WTC11 (cell line): ENCODE measurements around the gene MRM3. TPM values are rescaled to one million over a fixed set of nuclear protein-coding genes. Genes with fewer than 3 reads are reported as not detected.
"Not testable (repeated sequence)": the region's sequence is repeated elsewhere in the genome, so short reads cannot be mapped to it uniquely, and the experiment has no call there.

ENCODE experiments used
- ATAC-seq: fragments of 200-7000 bp; cut with Tn5 transposase; 2 replicates; pipeline ENCODE4 v1.10.0; 2021; ENCODE audit warnings: mild to moderate bottlenecking, moderate library complexity
- CTCF ChIA-PET: fragments of 300-600 bp; sonication (Branson Sonifier 250); formaldehyde crosslinking; loops from one replicate; lab custom pipeline; 2021; ENCODE audit warnings: antibody characterized with exemption; lab: Charles Lee
- POLR2A ChIA-PET: fragments of 350-600 bp; sonication (Branson Sonifier 250); formaldehyde crosslinking; loops from one replicate; lab custom pipeline; 2021; ENCODE audit warnings: antibody characterized with exemption; lab: Charles Lee
- DNase-seq: peaks from one replicate; pipeline ENCODE4 v3.0.0; 2021; ENCODE audit warnings: low spot score
- H3K27ac Mint-ChIP-seq: 2 replicates; pipeline ENCODE4 v1.8.0; 2021; ENCODE audit warnings: mixed read lengths
- H3K27me3 Mint-ChIP-seq: 2 replicates; pipeline ENCODE4 v1.8.0; 2021; ENCODE audit warnings: low read depth, mild to moderate bottlenecking, moderate library complexity, mixed read lengths
- H3K36me3 Mint-ChIP-seq: 2 replicates; pipeline ENCODE4 v1.8.0; 2021; ENCODE audit warnings: mixed read lengths
- H3K4me1 Mint-ChIP-seq: 2 replicates; pipeline ENCODE4 v1.8.0; 2022; ENCODE audit warnings: mixed read lengths
- H3K4me3 Mint-ChIP-seq: 2 replicates; pipeline ENCODE4 v1.8.0; 2021; ENCODE audit warnings: mild to moderate bottlenecking, moderate library complexity, mixed read lengths
- H3K9me3 Mint-ChIP-seq: 2 replicates; pipeline ENCODE4 v1.8.0; 2021; ENCODE audit warnings: mixed read lengths
- ATF6 ChIP-seq: sonication (generic); formaldehyde crosslinking; IDR thresholded peaks from 2 replicates; pipeline ENCODE4 v1.8.1; 2023; ENCODE audit warnings: mild to moderate bottlenecking, missing genetic modification reagents
- ESRRA ChIP-seq: sonication (generic); formaldehyde crosslinking; IDR thresholded peaks from 2 replicates; pipeline ENCODE4 v1.8.1; 2022; ENCODE audit warnings: mild to moderate bottlenecking, missing genetic modification reagents, borderline replicate concordance
- MXD4 ChIP-seq: fragments of 250-450 bp; sonication (Bioruptor Pico); IDR thresholded peaks from 2 replicates; pipeline ENCODE4 v1.8.0; 2021; ENCODE audit warnings: mild to moderate bottlenecking, moderate library complexity, borderline replicate concordance
- NR2C2 ChIP-seq: sonication (generic); formaldehyde crosslinking; IDR thresholded peaks from 2 replicates; pipeline ENCODE4 v1.8.0; 2022; ENCODE audit warnings: mild to moderate bottlenecking, missing genetic modification reagents
- PRRX2 ChIP-seq: fragments of 250-450 bp; sonication (Bioruptor Pico); IDR thresholded peaks from 2 replicates; pipeline ENCODE4 v1.8.0; 2021; ENCODE audit warnings: mild to moderate bottlenecking
- TP53 ChIP-seq: sonication (generic); formaldehyde crosslinking; IDR thresholded peaks from 2 replicates; pipeline ENCODE4 v1.8.1; 2023; ENCODE audit warnings: mild to moderate bottlenecking, missing genetic modification reagents
- ZNF121 ChIP-seq: sonication (generic); formaldehyde crosslinking; IDR thresholded peaks from 2 replicates; pipeline ENCODE4 v1.8.0; 2023; ENCODE audit warnings: missing genetic modification reagents
- ZNF396 ChIP-seq: fragments of 250-450 bp; sonication (Bioruptor Pico); IDR thresholded peaks from 2 replicates; pipeline ENCODE4 v1.8.0; 2021; ENCODE audit warnings: mild to moderate bottlenecking, moderate library complexity, borderline replicate concordance
- total RNA-seq: library from RNA; stranded (reverse); gene quantifications from 3 replicates; pipeline ENCODE4 v1.2.3, GENCODE V29; 2021
- TF ChIP-seq, protein P1 (sequence below): sonication (generic); formaldehyde crosslinking; IDR thresholded peaks from 2 replicates; pipeline ENCODE4 v1.8.0; 2022; ENCODE audit warnings: mild to moderate bottlenecking, missing genetic modification reagents
- TF ChIP-seq, protein P2 (sequence below): sonication (generic); formaldehyde crosslinking; conservative IDR thresholded peaks from 2 replicates; pipeline ENCODE4 v1.8.1; 2022; ENCODE audit warnings: mild to moderate bottlenecking, missing genetic modification reagents

MRM3 gene
- total RNA-seq, 1 experiment from 2014 or later, result 25.0 TPM

DNA sequence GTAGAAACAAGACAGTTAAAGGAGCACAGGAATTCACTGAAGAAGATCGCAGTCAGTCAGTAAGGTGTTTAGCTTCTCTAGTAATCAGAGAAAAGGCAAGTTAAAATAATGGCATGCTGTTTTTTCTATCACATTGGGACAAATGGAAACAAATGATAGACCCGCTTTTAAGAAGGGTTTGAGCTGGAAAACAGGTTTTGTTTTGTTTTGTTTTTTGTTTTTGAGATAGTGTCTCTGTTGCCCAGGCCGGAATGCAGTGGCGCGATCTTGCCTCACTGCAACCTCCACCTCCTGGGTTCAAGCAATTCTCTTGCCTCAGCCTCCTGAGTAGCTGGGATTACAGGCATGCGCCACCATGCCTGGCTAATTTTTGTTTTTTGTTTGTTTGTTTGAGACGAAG lies 3.7 kb downstream of the MRM3 start:
- CTCF ChIA-PET, result interaction anchor here (0.8 to 1.3 kb wide), 2 partner anchors 9 to 195 kb away, joined by 3 read pairs; no protein-coding TSS in a partner anchor
- H3K27me3 Mint-ChIP-seq, result not testable (repeated sequence)
- peaks cover 22% of the 10 kb centered on the region for H3K4me1 Mint-ChIP-seq

GRCh38 chr17:787641-788221 lies 5.6 kb downstream of the MRM3 start:
- CTCF ChIA-PET, result interaction anchor here (1.0 kb wide), 1 partner anchor 209 kb away, joined by 6 read pairs; the partner anchor contains the start of gene TIMM22

More for the DNA sequence above, 3.7 kb downstream of the MRM3 start:
- ATAC-seq, POLR2A ChIA-PET, H3K9me3 Mint-ChIP-seq, DNase-seq, H3K4me3 Mint-ChIP-seq: not testable (repeated sequence)
- peaks cover 29% of the 10 kb centered on the region for H3K36me3 Mint-ChIP-seq
- 0 out of 2 replicates have a peak overlapping the region, but pooled peaks have one; percentile 25 for H3K27ac Mint-ChIP-seq

GRCh38 chr17:788551-788950 lies 6.4 kb downstream of the MRM3 start:
- TF ChIP-seq ZNF121 (CRISPR knock-in tag), result peak; percentile 5; the same call in 1 of the 2 replicates
- TF ChIP-seq NR2C2 (CRISPR knock-in tag), result no peak
- no peak overlapping the region for H3K4me3 Mint-ChIP-seq
- ATAC-seq (no peak), DNase-seq (no peak)
- peaks cover 46% of the 10 kb centered on the region for H3K36me3 Mint-ChIP-seq
- no peak overlapping the region for H3K27ac Mint-ChIP-seq
- H3K9me3 Mint-ChIP-seq, result no peaks in the 10 kb centered on the region
- no peaks in the 10 kb centered on the region for H3K27me3 Mint-ChIP-seq
- H3K4me1 Mint-ChIP-seq, result peaks cover 11% of the 10 kb centered on the region
- ChIA-PET POLR2A (interaction anchor here (1.2 kb wide), 1 partner anchor 191 kb away, joined by 3 read pairs; the partner anchor contains the start of gene NXN), CTCF (interaction anchor here (1.0 kb wide), 1 partner anchor 208 kb away, joined by 6 read pairs; the partner anchor contains the start of gene TIMM22)

More at GRCh38 chr17:787641-788221, 5.6 kb downstream of the MRM3 start:
- H3K4me3 Mint-ChIP-seq, result no peak overlapping the region
- POLR2A ChIA-PET, result interaction anchor here (0.7 to 1.2 kb wide), 3 partner anchors 50 to 487 kb away, joined by 3 to 6 read pairs (median 5); partner anchors contain the start of gene NXN
- TF ChIP-seq, protein P1, sequence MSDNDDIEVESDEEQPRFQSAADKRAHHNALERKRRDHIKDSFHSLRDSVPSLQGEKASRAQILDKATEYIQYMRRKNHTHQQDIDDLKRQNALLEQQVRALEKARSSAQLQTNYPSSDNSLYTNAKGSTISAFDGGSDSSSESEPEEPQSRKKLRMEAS (CRISPR knock-in tag), result no peak
- TF ChIP-seq MXD4 (no peak), ATF6 (no peak), TP53 (CRISPR knock-in tag) (no peak), ZNF396 (CRISPR knock-in tag) (no peak)
- TF ChIP-seq, all 79 proteins: peak for 0
- H3K27ac Mint-ChIP-seq, result no peak overlapping the region
- H3K27me3 Mint-ChIP-seq, result no peaks in the 10 kb centered on the region
- peaks cover 46% of the 10 kb centered on the region for H3K36me3 Mint-ChIP-seq
- no peaks in the 10 kb centered on the region for H3K9me3 Mint-ChIP-seq
- ATAC-seq (no peak), DNase-seq (no peak)
- peaks cover 16% of the 10 kb centered on the region for H3K4me1 Mint-ChIP-seq

DNA sequence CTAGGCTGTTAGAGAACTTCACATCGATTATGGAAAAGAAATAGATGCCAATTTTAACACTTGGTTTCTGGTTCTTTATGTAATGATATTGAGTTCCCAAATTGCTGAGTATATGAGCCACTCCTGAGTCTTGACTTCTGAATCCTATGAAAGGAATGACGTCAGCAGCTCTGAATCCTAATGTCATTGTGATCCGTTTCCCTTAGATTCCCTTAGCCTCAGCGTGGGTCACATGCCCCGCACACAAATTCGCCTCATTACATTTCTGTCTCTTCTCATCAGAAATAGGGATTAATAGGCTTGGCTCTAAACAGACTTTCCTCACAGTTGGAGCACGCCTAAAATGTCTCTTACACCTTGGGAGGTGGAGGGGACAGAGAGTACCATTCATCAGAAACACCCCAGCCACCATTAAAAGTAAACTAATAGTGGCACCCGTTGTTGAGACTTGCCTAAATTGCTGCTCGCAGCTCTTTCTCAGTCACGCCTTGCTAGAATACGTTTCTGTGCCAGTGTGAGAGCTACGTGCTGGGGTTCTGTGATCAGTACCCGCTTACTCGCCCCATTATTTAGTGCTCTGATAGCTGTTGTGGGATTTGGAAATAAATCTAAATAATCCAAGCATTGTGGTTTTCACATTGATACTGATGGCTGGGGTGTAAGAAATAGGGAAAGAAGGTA lies 7.1 kb downstream of the MRM3 start:
- DNase-seq (no peak), ATAC-seq (no peak)
- peaks cover 9% of the 10 kb centered on the region; the same call in 1 of the 2 replicates for H3K4me1 Mint-ChIP-seq
- TF ChIP-seq PRRX2 (CRISPR knock-in tag) (no peak), ESRRA (no peak)
- TF ChIP-seq, protein P2, sequence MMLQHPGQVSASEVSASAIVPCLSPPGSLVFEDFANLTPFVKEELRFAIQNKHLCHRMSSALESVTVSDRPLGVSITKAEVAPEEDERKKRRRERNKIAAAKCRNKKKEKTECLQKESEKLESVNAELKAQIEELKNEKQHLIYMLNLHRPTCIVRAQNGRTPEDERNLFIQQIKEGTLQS (CRISPR knock-in tag), result no peak
- H3K27me3 Mint-ChIP-seq, result no peaks in the 10 kb centered on the region
- H3K36me3 Mint-ChIP-seq, result peaks cover 42% of the 10 kb centered on the region
- H3K4me3 Mint-ChIP-seq, result no peak overlapping the region
- ChIA-PET CTCF (interaction anchor here (1.0 kb wide), 1 partner anchor 207 kb away, joined by 6 read pairs; the partner anchor contains the start of gene TIMM22), POLR2A (interaction anchor here (1.2 kb wide), 1 partner anchor 191 kb away, joined by 3 read pairs; the partner anchor contains the start of gene NXN)
- peak overlapping the region; percentile 80 for H3K27ac Mint-ChIP-seq
- H3K9me3 Mint-ChIP-seq, result no peaks in the 10 kb centered on the region
